ENCODE data around the gene PARD6A. TPM values are rescaled to one million over a fixed set of nuclear protein-coding genes. Genes with fewer than 3 reads are reported as not detected.
A peak's percentile ranks its signal among the peaks of the same experiment; 100 is the strongest.

The PARD6A gene
- total RNA-seq, 1 donor from 2014 or later: 1.9 TPM

DNA sequence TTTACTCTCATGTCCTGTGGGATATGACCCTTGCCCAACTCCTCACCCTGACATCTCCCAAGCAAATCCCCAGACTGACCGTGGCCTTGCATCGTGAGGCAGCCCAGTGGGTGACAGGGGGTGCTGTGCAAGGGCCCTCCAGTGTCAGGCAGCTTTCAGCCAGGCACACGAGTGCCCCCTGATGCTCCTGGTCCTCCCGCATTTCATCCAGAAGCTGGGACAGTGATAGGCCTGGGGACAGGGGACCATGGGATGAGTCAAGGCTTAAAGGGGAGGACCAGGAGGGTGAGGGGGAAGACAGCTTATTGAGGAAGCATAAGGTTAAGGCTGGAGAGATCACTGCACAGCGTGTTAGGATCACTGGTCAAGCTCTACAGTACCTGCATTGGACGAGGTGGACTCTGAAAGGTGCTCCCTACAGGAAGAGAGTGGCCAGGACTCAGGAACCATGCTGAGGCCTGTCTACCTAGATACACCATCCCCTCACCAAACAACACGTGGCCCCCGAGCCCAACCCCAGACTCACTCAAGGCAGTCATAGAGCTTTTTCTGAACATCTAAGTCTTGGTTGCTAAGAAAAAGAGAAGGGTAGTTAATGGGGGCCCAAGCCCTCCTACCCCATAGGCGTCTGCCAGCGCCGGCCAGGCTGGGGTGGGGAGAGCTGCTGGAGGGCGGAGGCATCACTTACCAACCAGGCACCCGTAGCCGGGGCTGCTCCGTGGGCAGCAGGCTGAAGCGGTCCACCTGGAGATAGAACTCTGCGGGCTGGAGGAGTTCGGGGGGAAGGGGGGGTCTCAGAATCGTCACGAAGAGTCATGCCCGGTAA lies 1.7 kb upstream of the PARD6A start:
- TF ChIP-seq, protein P1, sequence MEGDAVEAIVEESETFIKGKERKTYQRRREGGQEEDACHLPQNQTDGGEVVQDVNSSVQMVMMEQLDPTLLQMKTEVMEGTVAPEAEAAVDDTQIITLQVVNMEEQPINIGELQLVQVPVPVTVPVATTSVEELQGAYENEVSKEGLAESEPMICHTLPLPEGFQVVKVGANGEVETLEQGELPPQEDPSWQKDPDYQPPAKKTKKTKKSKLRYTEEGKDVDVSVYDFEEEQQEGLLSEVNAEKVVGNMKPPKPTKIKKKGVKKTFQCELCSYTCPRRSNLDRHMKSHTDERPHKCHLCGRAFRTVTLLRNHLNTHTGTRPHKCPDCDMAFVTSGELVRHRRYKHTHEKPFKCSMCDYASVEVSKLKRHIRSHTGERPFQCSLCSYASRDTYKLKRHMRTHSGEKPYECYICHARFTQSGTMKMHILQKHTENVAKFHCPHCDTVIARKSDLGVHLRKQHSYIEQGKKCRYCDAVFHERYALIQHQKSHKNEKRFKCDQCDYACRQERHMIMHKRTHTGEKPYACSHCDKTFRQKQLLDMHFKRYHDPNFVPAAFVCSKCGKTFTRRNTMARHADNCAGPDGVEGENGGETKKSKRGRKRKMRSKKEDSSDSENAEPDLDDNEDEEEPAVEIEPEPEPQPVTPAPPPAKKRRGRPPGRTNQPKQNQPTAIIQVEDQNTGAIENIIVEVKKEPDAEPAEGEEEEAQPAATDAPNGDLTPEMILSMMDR (IDR thresholded peaks at IDR 0.05; ENCODE audit: unreplicated experiment): no peak
- DNase-seq (ENCODE audit: low spot score in 2 of 2, unreplicated experiment in 2 of 2): no peak
- Mint-ChIP-seq H3K27ac (no peak overlapping the region), H3K4me3 (peak overlapping the region; percentile 93), H3K9me3 (no peaks in the 10 kb centered on the region), H3K4me1 (peaks cover 16% of the 10 kb centered on the region), H3K36me3 (peaks cover under 1% of the 10 kb centered on the region), H3K27me3 (ENCODE audit: low read depth) (peaks cover 16% of the 10 kb centered on the region)

DNA sequence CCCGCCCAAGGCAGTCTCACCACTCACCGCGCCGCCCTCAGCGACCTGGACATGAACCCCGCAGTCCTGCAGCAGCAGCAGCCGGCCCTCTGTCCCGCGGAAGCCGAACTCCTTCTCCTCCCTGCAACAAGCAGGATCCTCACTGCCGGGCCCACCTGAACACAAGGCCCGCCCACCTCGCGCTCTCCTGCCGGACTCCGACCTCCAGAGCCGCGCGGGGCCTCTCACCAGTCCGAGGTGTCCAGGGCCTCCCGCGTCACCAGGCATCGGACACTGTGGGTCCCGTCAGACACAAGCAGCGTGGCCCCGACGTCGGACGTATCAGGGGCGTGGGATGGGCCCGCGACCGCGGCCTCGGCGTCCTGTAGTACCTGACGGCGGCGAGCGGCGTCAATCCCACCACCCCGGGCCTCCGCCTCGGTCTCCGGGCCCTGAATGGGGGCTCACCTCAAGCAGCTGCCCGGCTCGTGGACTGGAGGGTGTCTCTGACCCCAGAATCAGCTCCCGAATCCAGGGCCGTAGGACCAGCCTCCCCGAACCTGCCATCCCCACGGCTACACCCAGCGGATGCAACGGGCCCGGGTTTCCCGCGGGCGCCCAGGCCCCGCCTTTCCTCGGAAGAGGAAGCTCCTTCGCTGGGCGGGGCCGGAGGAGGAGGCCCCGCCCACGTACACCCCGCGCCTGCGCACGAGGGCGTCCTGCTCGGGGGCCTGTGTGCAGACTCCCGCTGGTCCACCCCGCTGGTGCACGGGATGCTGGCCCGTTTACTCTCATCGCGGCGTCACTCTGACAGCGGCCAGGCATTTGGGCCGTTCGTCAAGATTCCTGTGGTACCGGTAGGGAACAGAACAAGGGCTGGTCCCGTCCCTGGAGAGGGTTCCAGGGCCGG lies 841 bp upstream of the PARD6A start, which contains the start of gene ACD:
Gene ACD, minus strand, starts transcription at position 586 of the 889 bp plus-strand sequence. Its CDS starts 40 bp downstream, at position 546.
- Mint-ChIP-seq H3K4me1 (peaks cover 16% of the 10 kb centered on the region), H3K4me3 (peak within 1 kb of the TSS; percentile 93), H3K9me3 (no peaks in the 10 kb centered on the region), H3K36me3 (peaks cover 2% of the 10 kb centered on the region), H3K27ac (peak within 1 kb of the TSS; percentile 98), H3K27me3 (ENCODE audit: low read depth) (peaks cover 8% of the 10 kb centered on the region)
- peak; percentile 88 to 96 for DNase-seq (ENCODE audit: low spot score in 2 of 2, unreplicated experiment in 2 of 2)
- TF ChIP-seq, protein P1 (IDR thresholded peaks at IDR 0.05; ENCODE audit: unreplicated experiment): no peak

DNA sequence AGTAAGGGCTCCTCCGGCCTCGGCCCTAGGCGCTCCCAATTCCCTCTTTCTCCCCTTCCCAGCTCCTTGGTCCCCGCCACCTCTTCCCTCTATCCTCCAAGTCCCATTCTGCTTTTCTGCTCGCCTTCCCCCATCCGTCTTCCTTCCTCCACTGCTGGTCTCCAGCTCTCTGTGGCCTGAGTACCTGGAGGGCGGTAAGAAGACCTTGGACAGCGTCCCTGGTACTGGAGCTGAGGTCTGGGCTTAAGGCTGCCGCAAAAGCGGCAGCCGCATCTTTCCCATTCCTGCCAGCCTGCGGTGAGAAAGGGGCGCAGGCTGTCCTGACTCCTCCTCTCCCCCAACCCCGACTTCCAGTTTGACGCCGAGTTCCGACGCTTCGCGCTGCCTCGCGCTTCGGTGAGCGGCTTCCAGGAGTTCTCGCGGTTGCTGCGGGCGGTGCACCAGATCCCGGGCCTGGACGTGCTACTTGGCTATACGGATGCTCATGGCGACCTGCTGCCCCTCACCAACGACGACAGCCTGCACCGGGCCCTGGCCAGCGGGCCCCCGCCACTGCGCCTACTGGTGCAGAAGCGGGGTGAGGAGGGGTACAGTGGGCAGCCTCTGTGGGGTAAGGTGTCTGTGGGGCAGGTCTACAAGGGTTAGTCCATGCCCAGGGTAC lies 471 bp downstream of the PARD6A start:
- peaks cover 16% of the 10 kb centered on the region for H3K4me1 Mint-ChIP-seq
- no peaks in the 10 kb centered on the region for H3K9me3 Mint-ChIP-seq
- TF ChIP-seq, protein P1 (IDR thresholded peaks at IDR 0.05; ENCODE audit: unreplicated experiment): no peak
- peak overlapping the region; percentile 94 for H3K27ac Mint-ChIP-seq
- DNase-seq (ENCODE audit: low spot score in 2 of 2, unreplicated experiment in 2 of 2): peak in 1 of 2 experiments; percentile 62
- peaks cover 2% of the 10 kb centered on the region for H3K36me3 Mint-ChIP-seq
- peak overlapping the region; percentile 79 for H3K4me3 Mint-ChIP-seq
- no peaks in the 10 kb centered on the region for H3K27me3 Mint-ChIP-seq (ENCODE audit: low read depth)

DNA sequence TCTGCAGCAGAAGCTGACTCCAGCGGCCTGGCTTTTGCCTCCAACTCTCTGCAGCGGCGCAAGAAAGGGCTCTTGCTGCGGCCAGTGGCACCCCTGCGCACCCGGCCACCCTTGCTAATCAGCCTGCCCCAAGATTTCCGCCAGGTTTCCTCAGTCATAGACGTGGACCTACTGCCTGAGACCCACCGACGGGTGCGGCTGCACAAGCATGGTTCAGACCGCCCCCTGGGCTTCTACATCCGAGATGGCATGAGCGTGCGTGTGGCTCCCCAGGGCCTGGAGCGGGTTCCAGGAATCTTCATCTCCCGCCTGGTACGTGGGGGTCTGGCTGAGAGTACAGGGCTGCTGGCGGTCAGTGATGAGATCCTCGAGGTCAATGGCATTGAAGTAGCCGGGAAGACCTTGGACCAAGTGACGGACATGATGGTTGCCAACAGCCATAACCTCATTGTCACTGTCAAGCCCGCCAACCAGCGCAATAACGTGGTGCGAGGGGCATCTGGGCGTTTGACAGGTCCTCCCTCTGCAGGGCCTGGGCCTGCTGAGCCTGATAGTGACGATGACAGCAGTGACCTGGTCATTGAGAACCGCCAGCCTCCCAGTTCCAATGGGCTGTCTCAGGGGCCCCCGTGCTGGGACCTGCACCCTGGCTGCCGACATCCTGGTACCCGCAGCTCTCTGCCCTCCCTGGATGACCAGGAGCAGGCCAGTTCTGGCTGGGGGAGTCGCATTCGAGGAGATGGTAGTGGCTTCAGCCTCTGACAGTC lies 1.3 kb downstream of the PARD6A start:
- no peaks in the 10 kb centered on the region for H3K9me3 Mint-ChIP-seq
- H3K4me3 Mint-ChIP-seq: peak overlapping the region; percentile 79
- TF ChIP-seq, protein P1 (IDR thresholded peaks at IDR 0.05; ENCODE audit: unreplicated experiment): no peak
- H3K27ac Mint-ChIP-seq: no peak overlapping the region
- H3K27me3 Mint-ChIP-seq (ENCODE audit: low read depth): no peaks in the 10 kb centered on the region
- DNase-seq (ENCODE audit: low spot score in 2 of 2, unreplicated experiment in 2 of 2): no peak
- peaks cover 2% of the 10 kb centered on the region for H3K36me3 Mint-ChIP-seq
- peaks cover 17% of the 10 kb centered on the region for H3K4me1 Mint-ChIP-seq

DNA sequence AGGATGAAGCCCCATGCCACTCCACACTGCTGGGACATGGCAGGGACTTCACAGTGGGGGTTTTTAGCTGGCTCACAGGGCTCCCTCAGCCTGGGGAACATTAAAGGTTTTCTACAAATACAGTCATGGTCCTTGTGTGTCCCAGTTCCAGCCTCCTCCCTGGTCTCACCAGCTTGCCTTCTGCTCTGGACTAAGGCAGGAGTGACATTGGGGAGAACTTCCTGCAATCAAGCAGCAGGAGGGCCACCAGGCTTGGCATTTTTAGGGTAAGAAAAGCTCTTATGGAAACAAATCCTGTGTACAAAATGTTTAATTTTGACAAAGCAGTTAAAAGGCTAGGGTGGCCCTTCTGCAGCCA lies 1.9 kb downstream of the PARD6A start:
- Mint-ChIP-seq H3K27me3 (ENCODE audit: low read depth) (no peaks in the 10 kb centered on the region), H3K4me3 (no peak overlapping the region), H3K4me1 (peaks cover 18% of the 10 kb centered on the region), H3K36me3 (peaks cover 2% of the 10 kb centered on the region), H3K9me3 (no peaks in the 10 kb centered on the region), H3K27ac (no peak overlapping the region)
- TF ChIP-seq, protein P1 (IDR thresholded peaks at IDR 0.05; ENCODE audit: unreplicated experiment): no peak
- DNase-seq (ENCODE audit: low spot score in 2 of 2, unreplicated experiment in 2 of 2): no peak

Measured in mesothelial cell of epicardium (in vitro differentiated cells).